Pancreas (tissue), 10 donors: ENCODE data around the gene FOXL1. TPM values are rescaled to one million over a fixed set of nuclear protein-coding genes. Genes with fewer than 3 reads are reported as not detected.

Experiments used
- ATAC-seq, 4 donors: fragments of 200-7000 bp; cut with Tn5 transposase; one replicate each; pipeline versions ENCODE4 v1.8.0 to v1.9.1; 2020; ENCODE audit warnings: mild to moderate bottlenecking in 4 of 4, moderate library complexity in 4 of 4
- DNase-seq, 6 donors: peaks; one replicate each; pipeline ENCODE4 v3.0.0-alpha.2; 2020
- FAIRE-seq: peaks from 2 replicates; lab custom pipeline; 2012; peaks lifted over from hg19 to GRCh38; lab: Jason Lieb, UNC
- H3K27ac ChIP-seq, 4 donors: fragments of 200-600 bp; sonication (generic); 1 replicate in 3 of 4; 2 replicates in 1 of 4; pipeline versions ENCODE4 v1.5.0 to v1.8.0; 2020
- H3K27me3 ChIP-seq, 4 donors: fragments of 200-600 bp; one replicate each; pipeline ENCODE4 v1.8.0; 2021
- H3K36me3 ChIP-seq, 3 donors: fragments of 200-600 bp; sonication (generic) in 1 of 3; one replicate each; pipeline versions ENCODE4 v1.5.0 to v1.8.0; 2020 to 2021
- H3K4me1 ChIP-seq, 3 donors: fragments of 200-600 bp; one replicate each; pipeline ENCODE4 v1.8.0; 2021
- H3K4me3 ChIP-seq, 4 donors: fragments of 200-600 bp; sonication (generic) in 2 of 4; one replicate each; pipeline versions ENCODE4 v1.5.0 to v1.8.0; 2020 to 2021
- H3K9me3 ChIP-seq, 4 donors: fragments of 200-600 bp; one replicate each; pipeline ENCODE4 v1.8.0; 2021
- CTCF ChIP-seq, 4 donors: fragments of 200-600 bp; sonication (generic) in 3 of 4; IDR thresholded peaks; one replicate each; pipeline versions ENCODE4 v1.5.0 to v1.8.0; 2021; ENCODE audit warnings: antibody characterized with exemption in 4 of 4
- WGBS, 2 donors: extraction: QIAGEN DNeasy Blood & Tissue Kit; methylation state at CpG; one replicate each; pipeline ENCODE4 v1.1.7; 2013; 5-methylcytosine and 5-hydroxymethylcytosine counted together
- intact Hi-C, 3 donors: fragments of 100-400 bp; cut with DNase I; formaldehyde crosslinking; loops; one replicate each; pipeline versions ENCODE4 v1.11.1 to v1.14.2; 2022
- polyA plus RNA-seq, 2 donors: library from polyadenylated mRNA; stranded (reverse); fragments of 200-250 nt; gene quantifications; one replicate each; pipeline ENCODE4 v1.2.3, GENCODE V29; 2013
- total RNA-seq, 6 donors: library from RNA; stranded (reverse); fragmentation: NEBNext Ultra II Directional in 4 of 6; extraction: Animal tissue kit (Norgen Biotek cat#: 25700) in 4 of 6; gene quantifications; one replicate each; pipeline versions ENCODE4 v1.2.1 to v1.2.4, GENCODE V29; 2021 to 2023
- donor health status: healthy with polysubstance abuse.
- donor health status: DM: no; HTN: no; CAD: no; lungs with moderate emphysema.
- donor health status: DM: no; HTN: no; CAD: no.
- donor health status: control.
- donor health status: control.
- donor health status: Bipolar disorder and iron deficiency.
- donor health status: DM: yes; HTN: yes; CAD: no.
- donor health status: DM: no; HTN: no; CAD: no.
- donor health status: DM: no; HTN: no; CAD: no.
- donor health status: DM: yes; HTN: yes; CAD: no.

The FOXL1 gene
- total and polyA plus RNA-seq, 8 donors, result 0.06 to 0.18 (median 0.08) TPM; not detected in 2

GRCh38 chr16:86566601-86566965, 11.8 kb upstream of the FOXL1 start, which contains the start of gene FOXC2:
Gene FOXC2 (plus strand): TSS chr16:86566829. CDS start chr16:86567336, 507 bp downstream.
- FAIRE-seq (no peak), DNase-seq (peak; percentile 53 to 75 (median 63)), ATAC-seq (peak in 3 of 4 donors; percentile 40 to 55 (median 54))
- TF ChIP-seq CTCF (IDR thresholded peaks at IDR 0.05), result no peak
- Histone ChIP-seq H3K36me3 (no peaks in the 10 kb centered on the region), H3K4me1 (peaks cover 0 to 6% (median 0%) of the 10 kb centered on the region in 3 donors), H3K9me3 (no peaks in the 10 kb centered on the region), H3K27me3 (peaks cover 0 to 50% (median 20%) of the 10 kb centered on the region in 4 donors), H3K27ac (no peak within 1 kb of the TSS), H3K4me3 (peak within 1 kb of the TSS in 1 of 4 donors; percentile 32)
- intact Hi-C loops, result loop anchor here in 2 of 3 donors (5.0 to 10.0 kb wide), 2 partner anchors 711 to 718 kb away; no protein-coding TSS in a partner anchor
- 3 to 4% methylated on average over 30 of the region's 30 CpGs for WGBS, 2 donors

GRCh38 chr16:86566966-86567700, 11.2 kb upstream of the FOXL1 start:
- WGBS, 2 donors, result 2 to 3% methylated on average over 55 to 88 of the region's 88 CpGs
- Histone ChIP-seq H3K27ac (no peak overlapping the region), H3K9me3 (no peaks in the 10 kb centered on the region), H3K27me3 (peaks cover 0 to 56% (median 20%) of the 10 kb centered on the region in 4 donors), H3K4me1 (peaks cover 0 to 6% (median 0%) of the 10 kb centered on the region in 3 donors), H3K4me3 (peak overlapping the region in 1 of 4 donors; percentile 32), H3K36me3 (no peaks in the 10 kb centered on the region)
- FAIRE-seq, result no peak
- ATAC-seq, result no peak
- no peak for DNase-seq
- intact Hi-C loops, result loop anchor here in 2 of 3 donors (5.0 to 10.0 kb wide), 2 partner anchors 710 to 718 kb away; no protein-coding TSS in a partner anchor
- no peak for TF ChIP-seq CTCF (IDR thresholded peaks at IDR 0.05)

GRCh38 chr16:86567701-86568581, 10.4 kb upstream of the FOXL1 start:
- intact Hi-C loops, result loop anchor here in 2 of 3 donors (5.0 to 10.0 kb wide), 2 partner anchors 709 to 717 kb away; no protein-coding TSS in a partner anchor
- TF ChIP-seq CTCF (IDR thresholded peaks at IDR 0.05), result no peak
- WGBS, 2 donors, result 3% methylated on average over 69 to 116 of the region's 116 CpGs
- Histone ChIP-seq H3K27ac (no peak overlapping the region), H3K9me3 (no peaks in the 10 kb centered on the region), H3K4me3 (no peak overlapping the region), H3K27me3 (peaks cover 0 to 62% (median 20%) of the 10 kb centered on the region in 4 donors), H3K4me1 (peaks cover 0 to 6% (median 0%) of the 10 kb centered on the region in 3 donors), H3K36me3 (no peaks in the 10 kb centered on the region)
- FAIRE-seq (no peak), ATAC-seq (no peak), DNase-seq (peak in 2 of 6 donors; percentile 63 to 66)

GRCh38 chr16:86568677-86569623, 9.4 kb upstream of the FOXL1 start:
- DNase-seq, result no peak
- H3K9me3 ChIP-seq, result no peaks in the 10 kb centered on the region
- H3K4me1 ChIP-seq, result peaks cover 0 to 5% (median 0%) of the 10 kb centered on the region in 3 donors
- peak; percentile 60 for FAIRE-seq
- no peak for TF ChIP-seq CTCF (IDR thresholded peaks at IDR 0.05)
- no peaks in the 10 kb centered on the region for H3K36me3 ChIP-seq
- no peak for ATAC-seq
- peaks cover 0 to 62% (median 20%) of the 10 kb centered on the region in 4 donors for H3K27me3 ChIP-seq
- H3K27ac ChIP-seq, result no peak overlapping the region
- 8 to 9% methylated on average over 33 of the region's 33 CpGs for WGBS, 2 donors
- H3K4me3 ChIP-seq, result no peak overlapping the region
- intact Hi-C loops, result loop anchor here in 2 of 3 donors (5.0 to 10.0 kb wide), 2 partner anchors 708 to 716 kb away; no protein-coding TSS in a partner anchor
